ENCODE results near the gene SMTNL1.

SMTNL1 gene

DNA sequence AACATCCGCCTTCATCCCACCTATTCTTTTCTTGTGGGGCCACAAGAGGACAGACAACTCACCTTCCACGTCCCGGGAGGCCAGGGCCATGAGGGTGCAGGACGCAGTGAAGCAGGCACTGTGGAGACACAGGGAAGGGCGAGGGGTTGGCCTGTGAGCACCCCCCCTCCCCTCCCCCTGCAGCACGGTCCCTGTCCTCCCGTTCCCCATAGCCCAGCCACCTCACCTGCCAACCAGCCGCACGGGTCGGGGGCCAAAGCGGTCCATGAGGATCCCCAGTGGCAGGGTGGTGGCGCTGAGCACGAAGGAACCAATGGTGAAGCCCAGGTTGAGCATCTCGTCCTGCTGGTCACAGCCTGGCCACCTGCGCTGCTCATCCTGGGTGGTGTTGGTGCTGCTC, 36.5 kb upstream of the SMTNL1 start:
- DNase-seq (ENCODE audit: low read depth): no peak
- no peak overlapping the region for H3K4me3 ChIP-seq (replicated peaks; ENCODE audit: low read depth, low read length)
- TF ChIP-seq, protein P1, sequence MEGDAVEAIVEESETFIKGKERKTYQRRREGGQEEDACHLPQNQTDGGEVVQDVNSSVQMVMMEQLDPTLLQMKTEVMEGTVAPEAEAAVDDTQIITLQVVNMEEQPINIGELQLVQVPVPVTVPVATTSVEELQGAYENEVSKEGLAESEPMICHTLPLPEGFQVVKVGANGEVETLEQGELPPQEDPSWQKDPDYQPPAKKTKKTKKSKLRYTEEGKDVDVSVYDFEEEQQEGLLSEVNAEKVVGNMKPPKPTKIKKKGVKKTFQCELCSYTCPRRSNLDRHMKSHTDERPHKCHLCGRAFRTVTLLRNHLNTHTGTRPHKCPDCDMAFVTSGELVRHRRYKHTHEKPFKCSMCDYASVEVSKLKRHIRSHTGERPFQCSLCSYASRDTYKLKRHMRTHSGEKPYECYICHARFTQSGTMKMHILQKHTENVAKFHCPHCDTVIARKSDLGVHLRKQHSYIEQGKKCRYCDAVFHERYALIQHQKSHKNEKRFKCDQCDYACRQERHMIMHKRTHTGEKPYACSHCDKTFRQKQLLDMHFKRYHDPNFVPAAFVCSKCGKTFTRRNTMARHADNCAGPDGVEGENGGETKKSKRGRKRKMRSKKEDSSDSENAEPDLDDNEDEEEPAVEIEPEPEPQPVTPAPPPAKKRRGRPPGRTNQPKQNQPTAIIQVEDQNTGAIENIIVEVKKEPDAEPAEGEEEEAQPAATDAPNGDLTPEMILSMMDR (IDR thresholded peaks at IDR 0.05; ENCODE audit: low read length, missing control alignments): no peak

- no peak overlapping the region for H3K4me3 ChIP-seq (replicated peaks; ENCODE audit: low read depth, low read length)
- TF ChIP-seq, protein P1 (IDR thresholded peaks at IDR 0.05; ENCODE audit: low read length, missing control alignments): no peak
- DNase-seq (ENCODE audit: low read depth): peak; percentile 18
Measured at GRCh38 chr11:57501953-57502352, 35.4 kb upstream of the SMTNL1 start.

DNA sequence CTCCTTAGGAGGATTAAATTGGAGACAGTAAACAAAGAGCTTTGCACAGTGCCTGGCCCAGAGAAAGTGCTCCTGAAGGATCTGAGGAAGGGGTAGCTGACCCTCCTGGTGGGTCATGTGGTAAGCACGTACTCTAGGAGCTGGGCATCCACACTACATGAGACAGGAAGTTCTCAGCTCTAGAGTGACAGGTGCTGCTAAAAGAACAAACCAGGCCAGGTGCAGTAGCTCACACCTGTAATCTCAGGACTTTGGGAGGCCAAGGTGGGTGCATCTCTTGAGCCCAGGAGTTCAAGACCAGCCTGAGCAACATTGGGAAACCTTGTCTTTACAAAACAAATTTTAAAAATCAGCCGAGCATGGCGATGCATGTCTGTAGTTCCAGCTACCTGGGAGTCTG, 35.0 kb upstream of the SMTNL1 start:
- TF ChIP-seq, protein P1 (IDR thresholded peaks at IDR 0.05; ENCODE audit: low read length, missing control alignments): no peak
- DNase-seq (ENCODE audit: low read depth): no peak

DNA sequence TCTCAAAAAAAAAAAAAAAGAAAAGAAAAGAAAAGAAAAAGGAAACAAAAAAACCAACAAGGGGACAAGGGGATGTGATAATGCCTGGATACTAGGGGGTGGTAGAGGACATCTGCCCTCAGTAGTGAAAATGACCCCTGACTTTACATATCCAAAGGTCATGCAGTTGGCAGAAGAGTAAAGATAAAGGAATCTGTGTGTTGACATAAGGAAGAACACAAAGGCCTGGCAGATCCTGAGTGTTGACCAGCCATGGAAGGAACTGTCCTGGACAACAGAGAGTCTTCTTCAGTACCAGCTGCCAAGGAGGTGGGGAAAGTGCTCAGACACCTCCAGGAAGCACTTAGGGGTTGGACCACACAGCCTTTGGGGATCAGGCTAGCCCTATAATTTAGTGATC, 34.5 kb upstream of the SMTNL1 start:
- H3K4me3 ChIP-seq (replicated peaks; ENCODE audit: low read depth, low read length): no peak overlapping the region
- TF ChIP-seq, protein P1 (IDR thresholded peaks at IDR 0.05; ENCODE audit: low read length, missing control alignments): no peak
- no peak for DNase-seq (ENCODE audit: low read depth)

More for the DNA sequence above, 35.0 kb upstream of the SMTNL1 start:
- H3K4me3 ChIP-seq (replicated peaks; ENCODE audit: low read depth, low read length): no peak overlapping the region

- DNase-seq (ENCODE audit: low read depth): no peak
- H3K4me3 ChIP-seq (replicated peaks; ENCODE audit: low read depth, low read length): no peak overlapping the region
- TF ChIP-seq, protein P1 (IDR thresholded peaks at IDR 0.05; ENCODE audit: low read length, missing control alignments): no peak
Measured at GRCh38 chr11:57504511-57504910, 32.9 kb upstream of the SMTNL1 start.

DNA sequence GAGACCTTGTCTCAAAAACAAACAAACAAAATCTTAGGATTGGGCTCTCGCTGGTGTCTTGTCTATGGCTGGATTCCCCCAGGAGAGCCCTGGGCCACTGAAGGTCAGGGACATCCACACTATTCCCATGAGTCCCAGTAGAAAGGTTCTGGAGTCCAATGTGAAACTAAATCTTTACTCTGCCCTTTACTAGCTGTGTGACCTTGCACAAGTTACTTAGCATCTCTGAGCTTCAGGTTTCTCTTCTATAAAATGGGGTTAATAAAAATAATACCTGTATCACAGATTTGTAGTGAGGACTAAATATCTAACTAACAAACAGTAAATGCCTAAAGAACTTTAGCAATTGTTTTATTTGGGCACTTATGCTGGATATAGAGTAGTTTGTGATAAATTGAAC, 30.9 kb upstream of the SMTNL1 start:
- H3K4me3 ChIP-seq (replicated peaks; ENCODE audit: low read depth, low read length): no peak overlapping the region
- DNase-seq (ENCODE audit: low read depth): no peak
- TF ChIP-seq, protein P1 (IDR thresholded peaks at IDR 0.05; ENCODE audit: low read length, missing control alignments): no peak

- H3K4me3 ChIP-seq (replicated peaks; ENCODE audit: low read depth, low read length): no peak overlapping the region
- TF ChIP-seq, protein P1 (IDR thresholded peaks at IDR 0.05; ENCODE audit: low read length, missing control alignments): no peak
- no peak for DNase-seq (ENCODE audit: low read depth)
Measured at GRCh38 chr11:57508341-57509170, 28.8 kb upstream of the SMTNL1 start.
